Mucosa of rectum (tissue), 2 donors: ENCODE data around the gene CHP1.
"Not testable (repeated sequence)": the region's sequence is repeated elsewhere in the genome, so short reads cannot be mapped to it uniquely, and the experiment has no call there.

ENCODE experiments used
- H3K27ac ChIP-seq, 2 donors: one replicate each; pipeline ENCODE4 v1.7.0; 2013; ENCODE audit warnings: inconsistent platforms in 2 of 2, low read depth in 2 of 2, low read length in 2 of 2
- H3K27me3 ChIP-seq, 2 donors: one replicate each; pipeline ENCODE4 v1.7.0; 2013; ENCODE audit warnings: low read length in 2 of 2; ENCODE audit not compliant: control insufficient read depth in 2 of 2, insufficient read depth in 2 of 2
- H3K36me3 ChIP-seq, 2 donors: one replicate each; pipeline ENCODE4 v1.7.0; 2013; ENCODE audit warnings: low read length in 2 of 2; ENCODE audit not compliant: control insufficient read depth in 2 of 2, insufficient read depth in 2 of 2
- H3K4me1 ChIP-seq, 2 donors: one replicate each; pipeline ENCODE4 v1.7.0; 2013; ENCODE audit warnings: low read length in 2 of 2, mild to moderate bottlenecking in 1 of 2; ENCODE audit not compliant: control insufficient read depth in 2 of 2, insufficient read depth in 2 of 2
- H3K4me3 ChIP-seq, 2 donors: one replicate each; pipeline ENCODE4 v1.7.0; 2013; ENCODE audit warnings: low read length in 2 of 2
- H3K9ac ChIP-seq, 2 donors: one replicate each; pipeline ENCODE4 v1.7.0; 2013; ENCODE audit warnings: low read length in 2 of 2, low read depth in 1 of 2, mild to moderate bottlenecking in 1 of 2
- H3K9me3 ChIP-seq, 2 donors: one replicate each; pipeline ENCODE4 v1.7.0; 2013; ENCODE audit warnings: low read length in 2 of 2; ENCODE audit not compliant: control insufficient read depth in 2 of 2
- donor health status: healthy.
- donor health status: Normal muscosa, but diverticular disease.

The CHP1 gene

DNA sequence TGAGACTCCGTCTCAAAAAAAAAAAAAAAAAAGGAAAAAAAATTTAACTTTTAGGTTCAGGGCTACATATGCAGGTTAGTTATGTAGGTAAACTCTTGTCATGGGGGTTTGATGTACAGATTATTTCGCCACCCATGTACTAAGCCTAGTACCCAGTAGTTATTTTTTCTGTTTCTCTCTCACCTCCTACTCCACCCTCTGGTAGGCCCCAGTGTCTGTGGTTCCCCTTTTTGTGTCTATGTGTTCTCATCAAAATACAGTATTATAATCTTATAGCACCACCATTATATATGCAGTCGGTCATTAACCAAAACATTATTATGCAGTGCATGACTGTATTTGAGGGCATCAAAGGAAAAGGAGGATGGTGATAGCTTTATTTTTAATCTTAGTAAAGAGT is 47.3 kb downstream of the CHP1 start:
- no peak overlapping the region for H3K4me3 ChIP-seq
- no peak overlapping the region for H3K9ac ChIP-seq
- H3K36me3 ChIP-seq = peaks cover 24 to 28% of the 10 kb centered on the region in 2 donors
- no peaks in the 10 kb centered on the region for H3K9me3 ChIP-seq
- peaks cover 4 to 5% of the 10 kb centered on the region in 2 donors for H3K4me1 ChIP-seq
- no peak overlapping the region for H3K27ac ChIP-seq
- H3K27me3 ChIP-seq = no peaks in the 10 kb centered on the region

DNA sequence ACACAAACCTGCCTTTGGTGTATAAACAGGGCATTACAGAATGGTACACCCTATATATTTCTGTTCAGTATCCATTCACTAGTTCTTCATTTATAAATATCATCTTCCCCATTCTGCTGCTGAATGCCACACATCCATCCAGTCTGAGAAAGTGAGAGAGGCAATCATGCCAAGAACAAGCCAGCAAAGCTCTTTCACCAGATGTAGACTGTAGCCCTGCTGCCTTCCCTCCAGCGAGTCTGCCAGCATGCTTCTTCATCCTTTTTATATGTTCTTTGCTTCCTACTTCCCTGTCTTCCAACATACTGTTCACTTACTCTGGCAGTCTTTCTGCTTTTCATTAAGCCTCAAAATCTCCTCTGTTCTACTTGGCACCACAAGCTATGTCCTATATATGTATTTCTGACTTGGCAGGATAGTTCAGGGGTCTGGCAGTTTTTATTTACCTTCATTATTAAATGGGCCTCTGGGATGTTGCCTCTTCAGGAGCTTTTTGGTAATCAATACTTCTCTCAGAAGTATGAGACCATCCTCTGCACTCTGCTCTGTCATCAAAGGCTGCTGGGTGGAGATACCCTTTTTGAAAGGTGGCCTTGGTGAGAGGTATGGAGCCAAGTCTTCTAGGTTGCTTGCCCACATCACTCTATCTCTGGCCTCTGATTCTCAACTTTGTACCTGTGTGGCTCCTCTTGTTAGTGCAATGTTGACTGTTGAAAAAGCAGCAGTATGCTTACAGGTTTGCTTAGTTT is 48.6 kb downstream of the CHP1 start:
- peaks cover 20 to 24% of the 10 kb centered on the region in 2 donors for H3K36me3 ChIP-seq
- no peak overlapping the region for H3K27ac ChIP-seq
- H3K9ac ChIP-seq = no peak overlapping the region
- H3K4me1 ChIP-seq = peaks cover 4 to 6% of the 10 kb centered on the region in 2 donors
- no peaks in the 10 kb centered on the region for H3K9me3 ChIP-seq
- no peak overlapping the region for H3K4me3 ChIP-seq
- no peaks in the 10 kb centered on the region for H3K27me3 ChIP-seq

DNA sequence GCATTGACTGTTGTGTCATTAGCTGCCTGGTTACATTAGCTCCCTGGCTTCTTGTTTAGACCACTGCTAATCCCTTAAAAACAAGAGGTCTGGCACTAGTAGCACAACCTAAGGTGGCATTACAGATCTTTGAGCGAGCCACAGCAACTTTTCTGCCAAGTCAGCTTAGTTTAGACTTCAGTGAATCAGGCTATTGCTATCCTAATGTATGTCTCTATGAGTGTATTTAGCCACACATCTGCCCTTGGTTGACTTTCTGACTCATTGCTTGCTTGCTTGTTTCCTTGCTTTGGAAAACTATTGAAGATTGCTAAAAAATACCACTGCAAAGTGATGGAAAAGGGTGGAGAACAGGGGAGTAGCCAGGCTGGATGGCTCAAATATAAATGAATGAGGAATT is 50.2 kb downstream of the CHP1 start:
- Histone ChIP-seq H3K4me3 (no peak overlapping the region), H3K9me3 (no peaks in the 10 kb centered on the region), H3K27ac (no peak overlapping the region), H3K27me3 (no peaks in the 10 kb centered on the region), H3K9ac (no peak overlapping the region), H3K36me3 (peaks cover 26 to 29% of the 10 kb centered on the region in 2 donors), H3K4me1 (peaks cover 11 to 14% of the 10 kb centered on the region in 2 donors)

DNA sequence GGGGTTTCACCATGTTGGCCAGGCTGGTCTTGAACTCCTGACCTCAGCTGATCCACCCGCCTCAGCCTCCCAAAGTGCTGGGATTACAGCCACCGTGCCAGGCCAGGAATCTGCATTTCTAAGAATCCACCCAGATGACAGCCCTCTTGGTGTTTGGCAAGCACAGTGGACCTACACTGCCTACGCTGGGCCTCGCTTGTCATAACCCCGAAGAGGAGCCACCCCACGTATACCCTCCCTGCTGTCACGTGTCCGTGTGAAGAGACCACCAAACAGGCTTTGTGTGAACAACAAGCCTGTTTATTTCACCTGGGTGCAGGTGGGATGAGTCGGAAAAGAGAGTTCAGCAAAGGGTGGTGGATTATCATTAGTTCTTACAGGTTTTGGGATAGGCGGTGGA is 51.4 kb downstream of the CHP1 start:
- H3K4me3 ChIP-seq, H3K9ac ChIP-seq, H3K27me3 ChIP-seq, H3K9me3 ChIP-seq, H3K27ac ChIP-seq: not testable (repeated sequence)
- Histone ChIP-seq H3K4me1 (peaks cover 11 to 14% of the 10 kb centered on the region in 2 donors), H3K36me3 (peaks cover 34% of the 10 kb centered on the region in 2 donors)

DNA sequence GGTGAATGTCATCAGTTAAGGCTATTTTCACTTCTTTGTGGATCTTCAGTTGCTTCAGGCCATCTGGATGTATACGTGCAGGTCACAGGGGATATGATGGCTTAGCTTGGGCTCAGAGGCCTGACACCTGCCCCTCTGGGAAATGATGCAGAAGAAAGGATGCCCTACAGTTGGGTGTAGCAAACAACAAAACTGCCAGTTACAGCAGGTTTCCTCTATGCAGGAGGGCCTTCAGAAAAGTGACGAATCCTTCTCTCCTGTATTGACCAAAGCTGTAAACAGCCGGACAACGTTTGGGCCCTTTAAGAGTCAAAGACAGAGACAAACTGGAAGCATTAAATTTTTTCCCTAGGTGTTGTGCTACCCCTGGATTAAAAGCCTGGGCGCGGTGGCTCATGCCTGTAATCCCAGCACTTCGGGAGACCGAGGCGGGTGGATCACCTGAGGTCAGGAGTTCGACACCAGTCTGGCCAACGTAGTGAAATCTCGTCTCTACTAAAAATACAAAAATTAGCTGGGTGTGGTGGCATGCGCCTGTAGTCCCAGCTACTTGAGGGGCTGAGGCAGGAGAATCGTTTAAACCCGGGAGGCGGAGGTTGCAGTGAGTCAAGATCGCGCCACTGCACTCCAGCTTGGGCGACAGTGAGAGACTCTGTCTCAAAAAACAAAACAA is 52.0 kb downstream of the CHP1 start:
- not testable (repeated sequence) for H3K27me3 ChIP-seq, H3K9me3 ChIP-seq
- Histone ChIP-seq H3K4me1 (peaks cover 11 to 14% of the 10 kb centered on the region in 2 donors), H3K9ac (peak overlapping the region; percentile 89 to 95), H3K36me3 (peaks cover 37 to 39% of the 10 kb centered on the region in 2 donors), H3K27ac (peak overlapping the region; percentile 80 to 95), H3K4me3 (peak overlapping the region; percentile 77 to 86)

DNA sequence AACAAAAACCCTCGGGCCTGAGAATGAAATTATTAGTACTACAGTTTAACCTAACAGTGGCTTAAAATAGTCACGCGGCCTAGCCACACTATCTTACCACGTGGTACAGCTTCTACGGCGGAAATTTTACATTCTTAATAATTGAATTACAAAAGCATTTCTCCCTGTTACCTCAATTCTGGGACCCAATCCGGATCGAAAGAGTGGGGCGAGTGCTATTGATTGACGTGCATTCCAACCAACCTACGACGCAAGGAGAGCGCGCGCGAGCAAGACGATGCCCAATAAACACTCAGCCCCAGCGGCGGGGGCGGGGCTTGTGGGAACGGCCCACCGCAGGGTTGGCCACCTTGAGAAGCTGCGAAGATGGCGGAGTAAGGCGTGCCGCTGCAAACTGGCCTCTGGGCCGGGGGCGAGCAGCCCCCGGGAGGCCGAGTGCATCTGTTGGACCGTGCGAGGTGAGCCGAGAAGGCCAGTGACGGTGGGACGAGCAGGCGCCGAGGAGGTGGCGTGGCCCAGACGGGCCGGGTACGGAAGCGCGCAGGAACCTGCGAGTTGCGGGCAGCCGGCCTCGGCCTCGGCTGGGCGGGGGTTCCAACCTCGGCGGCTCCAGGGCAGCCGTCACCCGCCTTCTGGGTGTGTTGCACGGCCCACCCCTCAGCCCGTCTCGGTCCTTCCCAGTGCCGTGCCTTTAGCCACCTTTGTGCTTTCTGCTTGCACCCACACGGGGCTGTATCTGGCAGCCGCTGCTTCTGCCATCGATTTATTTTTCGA is 52.8 kb downstream of the CHP1 start:
- Histone ChIP-seq H3K4me3 (peak overlapping the region; percentile 77 to 86), H3K27ac (peak overlapping the region; percentile 95 to 97), H3K9me3 (no peaks in the 10 kb centered on the region), H3K4me1 (peaks cover 11 to 14% of the 10 kb centered on the region in 2 donors), H3K36me3 (peaks cover 40 to 46% of the 10 kb centered on the region in 2 donors), H3K9ac (peak overlapping the region; percentile 89 to 95), H3K27me3 (no peaks in the 10 kb centered on the region)

DNA sequence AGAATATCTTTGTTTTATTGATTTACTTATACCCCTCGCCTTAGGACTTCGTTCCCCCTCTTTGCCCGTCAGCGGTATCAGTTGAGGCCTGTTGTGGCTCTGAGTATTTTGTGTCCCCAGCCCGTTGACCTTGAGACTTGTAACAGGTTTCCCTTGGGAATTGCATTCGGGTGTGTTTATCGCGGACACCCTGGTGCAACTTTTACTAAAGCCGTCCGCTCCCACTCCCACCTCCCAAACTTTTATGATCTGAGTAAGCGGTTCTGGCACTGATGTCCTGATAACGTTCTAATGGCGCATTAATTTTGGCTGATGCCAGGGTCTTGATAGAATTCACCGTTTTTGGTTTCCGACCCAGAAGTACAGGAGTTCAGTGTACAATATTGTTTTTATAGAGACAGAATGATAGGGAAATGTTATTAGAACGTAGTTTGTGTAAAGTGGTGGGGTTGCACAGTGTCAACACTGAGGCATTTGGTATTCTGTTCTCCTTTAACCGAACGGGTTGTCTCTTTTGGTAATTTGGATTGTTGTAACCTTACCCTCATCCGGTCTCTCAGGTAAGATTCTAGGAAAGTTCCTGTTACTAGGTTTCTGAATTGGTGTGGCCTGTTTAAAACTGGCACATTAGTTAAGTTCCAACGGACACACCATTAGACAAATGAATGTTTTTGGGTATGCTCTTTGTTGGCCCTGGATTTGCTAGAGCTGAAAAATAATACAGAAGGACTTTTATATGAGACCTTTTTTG is 53.5 kb downstream of the CHP1 start:
- no peaks in the 10 kb centered on the region for H3K27me3 ChIP-seq
- H3K9ac ChIP-seq = peak overlapping the region; percentile 89 to 95
- H3K4me3 ChIP-seq = peak overlapping the region; percentile 77 to 86
- H3K9me3 ChIP-seq = no peaks in the 10 kb centered on the region
- peak overlapping the region; percentile 95 to 97 for H3K27ac ChIP-seq
- H3K36me3 ChIP-seq = peaks cover 36 to 43% of the 10 kb centered on the region in 2 donors
- H3K4me1 ChIP-seq = peaks cover 11 to 14% of the 10 kb centered on the region in 2 donors

DNA sequence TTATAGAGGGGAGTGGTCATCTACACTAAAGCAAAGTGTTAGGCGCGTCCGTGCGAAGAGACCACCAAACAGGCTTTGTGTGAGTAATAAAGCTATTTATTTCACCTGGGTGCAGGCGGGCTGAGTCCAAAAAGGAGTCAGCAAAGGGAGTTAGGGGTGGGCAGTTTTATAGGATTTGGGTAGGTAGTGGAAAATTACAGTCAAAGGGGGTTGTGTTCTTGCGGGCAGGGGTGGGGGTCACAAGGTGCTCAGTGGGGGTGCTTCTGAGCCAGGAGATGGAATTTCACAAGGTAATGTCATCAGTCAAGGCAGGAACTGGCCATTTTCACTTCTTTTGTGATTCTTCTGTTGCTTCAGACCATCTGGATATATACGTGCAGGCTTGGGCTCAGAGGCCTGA is 54.2 kb downstream of the CHP1 start:
- Histone ChIP-seq H3K27ac (peak overlapping the region in 1 of 2 donors; percentile 95), H3K9me3 (no peaks in the 10 kb centered on the region), H3K36me3 (peaks cover 31 to 39% of the 10 kb centered on the region in 2 donors), H3K27me3 (no peaks in the 10 kb centered on the region), H3K4me1 (peaks cover 11 to 14% of the 10 kb centered on the region in 2 donors), H3K9ac (peak overlapping the region; percentile 89 to 95), H3K4me3 (peak overlapping the region; percentile 77 to 86)

DNA sequence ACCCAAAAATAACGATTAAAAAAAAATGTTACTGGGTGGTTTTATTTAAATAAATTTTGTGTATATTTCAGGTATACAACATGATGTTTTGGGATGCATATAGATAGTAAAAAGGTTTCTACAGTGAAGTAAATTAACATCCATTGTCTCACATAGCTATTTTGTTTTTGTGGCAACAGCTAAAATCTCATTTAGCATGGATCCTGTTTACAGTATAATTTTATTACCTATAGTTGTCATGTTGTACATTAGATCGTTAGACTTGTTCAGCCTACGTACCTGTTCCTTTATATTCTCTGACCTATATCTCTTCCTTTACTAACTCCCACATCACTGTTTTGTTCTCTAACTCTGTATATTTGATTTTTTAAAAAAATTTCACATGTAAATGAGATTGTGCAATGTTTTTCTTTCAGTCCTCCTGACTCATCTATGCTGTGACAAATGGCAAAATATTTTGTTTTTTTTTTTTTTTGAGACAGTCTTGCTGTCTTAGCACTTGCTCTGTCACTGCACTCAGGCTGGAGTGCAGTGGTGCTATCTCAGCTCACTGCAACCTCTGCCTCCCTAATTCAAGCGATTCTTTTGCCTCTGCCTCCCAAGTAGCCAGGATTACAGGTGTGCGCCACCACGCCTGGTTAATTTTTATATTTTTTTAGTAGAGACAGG is 55.7 kb downstream of the CHP1 start:
- Histone ChIP-seq H3K27me3 (no peaks in the 10 kb centered on the region), H3K4me1 (peaks cover 11 to 14% of the 10 kb centered on the region in 2 donors), H3K27ac (no peak overlapping the region), H3K36me3 (peaks cover 31 to 41% of the 10 kb centered on the region in 2 donors), H3K9ac (no peak overlapping the region), H3K9me3 (no peaks in the 10 kb centered on the region), H3K4me3 (no peak overlapping the region)
